ENCODE results near the gene CDHR5. TPM values are rescaled to one million over a fixed set of nuclear protein-coding genes. Genes with fewer than 3 reads are reported as not detected.
A peak's percentile ranks its signal among the peaks of the same experiment; 100 is the strongest.

Gene CDHR5
- total RNA-seq, 3 donors from 2014 or later: 195 to 549 (median 316) TPM

DNA sequence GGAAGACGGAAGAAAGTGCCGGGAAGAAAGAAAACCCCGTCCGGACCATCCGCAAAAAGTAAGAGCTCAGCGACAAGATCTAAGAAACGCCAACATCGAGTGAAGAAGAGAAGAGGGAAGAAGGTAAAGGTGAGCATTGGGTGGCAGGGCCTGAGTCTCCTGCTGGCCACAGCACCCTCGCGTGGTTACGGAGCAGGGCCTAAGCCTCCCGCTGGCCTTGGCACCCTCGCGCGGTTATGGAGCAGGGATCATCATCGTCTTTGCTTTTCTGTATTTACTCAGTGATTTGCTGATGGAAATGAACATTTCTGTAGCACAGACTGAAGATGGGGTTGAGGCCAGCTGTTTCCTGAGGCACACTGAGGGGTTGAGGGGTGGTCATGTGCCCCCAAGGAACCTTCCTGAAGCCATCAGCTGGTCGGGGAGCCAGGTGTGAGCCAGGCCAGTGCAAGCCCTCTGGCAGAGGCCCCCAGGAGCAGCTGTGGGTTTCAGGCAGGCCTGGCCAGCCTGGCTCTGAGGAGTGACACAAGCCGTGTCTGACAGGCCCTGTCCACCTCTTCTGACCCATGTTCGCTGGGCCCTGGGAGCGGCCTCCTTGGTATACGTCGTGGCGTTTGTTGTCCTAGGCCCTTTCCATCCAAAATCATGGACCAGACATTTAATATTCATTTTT is 23.0 kb downstream of the CDHR5 start:
- ATAC-seq: no peak

GRCh38 chr11:598005-598680 is 26.6 kb downstream of the CDHR5 start:
- Histone ChIP-seq H3K9me3 (no peaks in the 10 kb centered on the region), H3K4me1 (ENCODE audit: low read depth) (no peaks in the 10 kb centered on the region), H3K36me3 (ENCODE audit: low read depth) (peaks cover 4% of the 10 kb centered on the region), H3K4me3 (no peak overlapping the region)
- TF ChIP-seq CTCF (IDR thresholded peaks at IDR 0.05): no peak
- peak in 1 of 3 donors; percentile 19 for DNase-seq
- intact Hi-C loops (cut with DNase I, micrococcal nuclease): no loop called here
- no peak for ATAC-seq

More for the DNA sequence above, 23.0 kb downstream of the CDHR5 start:
- DNase-seq: peak in 1 of 3 donors; percentile 19
- TF ChIP-seq CTCF (IDR thresholded peaks at IDR 0.05): no peak
- no peaks in the 10 kb centered on the region for H3K4me1 ChIP-seq (ENCODE audit: low read depth)
- intact Hi-C loops (cut with DNase I, micrococcal nuclease): no loop called here
- H3K4me3 ChIP-seq: no peak overlapping the region
- peaks cover 19% of the 10 kb centered on the region for H3K36me3 ChIP-seq (ENCODE audit: low read depth)
- no peaks in the 10 kb centered on the region for H3K9me3 ChIP-seq

GRCh38 chr11:597166-597725 is 27.5 kb downstream of the CDHR5 start:
- H3K9me3 ChIP-seq: no peaks in the 10 kb centered on the region
- no peaks in the 10 kb centered on the region for H3K4me1 ChIP-seq (ENCODE audit: low read depth)
- peaks cover 8% of the 10 kb centered on the region for H3K36me3 ChIP-seq (ENCODE audit: low read depth)
- H3K4me3 ChIP-seq: no peak overlapping the region
- ATAC-seq (peak; percentile 22), DNase-seq (no peak)
- no peak for TF ChIP-seq CTCF (IDR thresholded peaks at IDR 0.05)
- intact Hi-C loops (cut with DNase I, micrococcal nuclease): no loop called here

GRCh38 chr11:596374-596773 is 28.4 kb downstream of the CDHR5 start:
- DNase-seq (peak in 1 of 3 donors; percentile 25), ATAC-seq (no peak)
- Histone ChIP-seq H3K36me3 (ENCODE audit: low read depth) (peaks cover 8% of the 10 kb centered on the region), H3K4me3 (no peak overlapping the region), H3K9me3 (no peaks in the 10 kb centered on the region), H3K4me1 (ENCODE audit: low read depth) (no peaks in the 10 kb centered on the region)
- intact Hi-C loops (cut with DNase I, micrococcal nuclease): no loop called here
- no peak for TF ChIP-seq CTCF (IDR thresholded peaks at IDR 0.05)

DNA sequence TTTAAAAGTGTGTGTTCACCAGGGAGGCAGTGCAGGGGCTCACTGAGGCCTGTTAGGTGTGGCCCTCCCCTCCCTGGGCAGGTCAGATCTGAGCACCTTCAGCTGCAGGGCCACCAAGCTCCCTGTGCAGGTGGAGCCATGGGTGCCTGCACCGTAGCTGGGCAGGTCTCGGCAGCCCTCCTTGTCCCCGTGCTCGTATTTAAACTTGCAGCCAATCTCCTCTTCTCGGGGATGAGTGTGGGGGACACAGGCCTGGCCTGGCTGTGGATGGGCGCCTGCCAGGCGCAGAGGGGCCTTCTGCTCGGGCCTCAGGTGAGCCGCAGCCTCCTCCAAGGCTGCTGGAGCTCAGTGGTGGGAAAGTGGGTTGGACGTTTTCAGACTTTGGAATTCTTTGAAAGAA is 29.4 kb downstream of the CDHR5 start:
- no peaks in the 10 kb centered on the region for H3K4me1 ChIP-seq (ENCODE audit: low read depth)
- DNase-seq (no peak), ATAC-seq (no peak)
- peaks cover 8% of the 10 kb centered on the region for H3K36me3 ChIP-seq (ENCODE audit: low read depth)
- no peak overlapping the region for H3K4me3 ChIP-seq
- TF ChIP-seq CTCF (IDR thresholded peaks at IDR 0.05): no peak
- no peaks in the 10 kb centered on the region for H3K9me3 ChIP-seq
- intact Hi-C loops (cut with DNase I, micrococcal nuclease): no loop called here
